WERI-Rb-1 (cell line): ENCODE results near the gene MLF2.
A peak's percentile ranks its signal among the peaks of the same experiment; 100 is the strongest.

Experiments used
- DNase-seq: peaks from one replicate; pipeline ENCODE4 v3.0.0-alpha.2; 2020
- H3K27ac ChIP-seq: fragments of 250-450 bp; sonication (Bioruptor Pico); 2 replicates; pipeline ENCODE4 v1.5.1; 2020; ENCODE audit warnings: mild to moderate bottlenecking, moderate library complexity
- H3K27me3 ChIP-seq: fragments of 250-450 bp; sonication (Bioruptor Pico); 2 replicates; pipeline ENCODE4 v1.5.1; 2021; ENCODE audit warnings: mild to moderate bottlenecking, low read depth, moderate library complexity; ENCODE audit not compliant: insufficient read depth, severe bottlenecking
- H3K36me3 ChIP-seq: fragments of 250-450 bp; sonication (Bioruptor Pico); 2 replicates; pipeline ENCODE4 v1.5.1; 2020; ENCODE audit warnings: mild to moderate bottlenecking, moderate library complexity
- H3K4me3 ChIP-seq: 2 replicates; pipeline ENCODE4 v1.5.1; 2011; ENCODE audit warnings: low read depth, mild to moderate bottlenecking, control low read depth, low read length
- H3K9me3 ChIP-seq: fragments of 250-450 bp; sonication (Bioruptor Pico); 2 replicates; pipeline ENCODE4 v1.5.1; 2021; ENCODE audit warnings: mild to moderate bottlenecking, moderate library complexity; ENCODE audit not compliant: severe bottlenecking
- CTCF ChIP-seq: IDR thresholded peaks from 2 replicates; pipeline ENCODE4 v1.5.1; 2011; ENCODE audit warnings: low read depth, mild to moderate bottlenecking, control low read depth, inconsistent platforms, low read length

MLF2 gene

GRCh38 chr12:6768437-6768914 lies 15.5 kb upstream of the MLF2 start:
- DNase-seq, result peak; percentile 37
- no peaks in the 10 kb centered on the region for H3K9me3 ChIP-seq
- TF ChIP-seq CTCF, result no peak
- peaks cover 47% of the 10 kb centered on the region for H3K36me3 ChIP-seq
- peak overlapping the region; percentile 76 for H3K4me3 ChIP-seq
- H3K27me3 ChIP-seq, result no peaks in the 10 kb centered on the region
- H3K27ac ChIP-seq, result peak overlapping the region; percentile 96

GRCh38 chr12:6767353-6768319 lies 14.7 kb upstream of the MLF2 start:
- DNase-seq, result peak; percentile 44
- Histone ChIP-seq H3K9me3 (no peaks in the 10 kb centered on the region), H3K4me3 (peak overlapping the region; percentile 76), H3K36me3 (peaks cover 42% of the 10 kb centered on the region), H3K27ac (peak overlapping the region; percentile 96), H3K27me3 (no peaks in the 10 kb centered on the region)
- no peak for TF ChIP-seq CTCF

GRCh38 chr12:6766651-6767349 lies 13.9 kb upstream of the MLF2 start:
- H3K9me3 ChIP-seq, result no peaks in the 10 kb centered on the region
- DNase-seq, result peak; percentile 68
- peak; percentile 72 for TF ChIP-seq CTCF

GRCh38 chr12:6765634-6766581 lies 13.0 kb upstream of the MLF2 start, which contains the start of gene PTMS:
TSS of gene PTMS (plus strand) at chr12:6766363. CDS start at chr12:6766706, 343 bp downstream.
- no peak for TF ChIP-seq CTCF
- no peaks in the 10 kb centered on the region for H3K27me3 ChIP-seq
- H3K4me3 ChIP-seq, result peak within 1 kb of the TSS; percentile 76
- H3K9me3 ChIP-seq, result no peaks in the 10 kb centered on the region
- DNase-seq, result peak; percentile 97
- H3K27ac ChIP-seq, result peak within 1 kb of the TSS; percentile 96
- H3K36me3 ChIP-seq, result peaks cover 31% of the 10 kb centered on the region

More at GRCh38 chr12:6766651-6767349, 13.9 kb upstream of the MLF2 start:
- Histone ChIP-seq H3K4me3 (peak overlapping the region; percentile 76), H3K36me3 (peaks cover 40% of the 10 kb centered on the region), H3K27ac (peak overlapping the region; percentile 96), H3K27me3 (no peaks in the 10 kb centered on the region)

GRCh38 chr12:6765048-6765633 lies 12.2 kb upstream of the MLF2 start:
- no peak for TF ChIP-seq CTCF
- Histone ChIP-seq H3K27me3 (no peaks in the 10 kb centered on the region), H3K36me3 (peaks cover 23% of the 10 kb centered on the region), H3K27ac (peak overlapping the region; percentile 96), H3K9me3 (no peaks in the 10 kb centered on the region), H3K4me3 (peak overlapping the region; percentile 45)
- no peak for DNase-seq
